Cerebellar cortex (tissue), 1 donor: Measurements from ENCODE around the gene PYGM.
A peak's percentile ranks its signal among the peaks of the same experiment; 100 is the strongest.

Experiments
- DNase-seq: peaks from one replicate; pipeline ENCODE4 v3.0.0-alpha.2; 2015; ENCODE audit warnings: low spot score

Gene PYGM

DNA sequence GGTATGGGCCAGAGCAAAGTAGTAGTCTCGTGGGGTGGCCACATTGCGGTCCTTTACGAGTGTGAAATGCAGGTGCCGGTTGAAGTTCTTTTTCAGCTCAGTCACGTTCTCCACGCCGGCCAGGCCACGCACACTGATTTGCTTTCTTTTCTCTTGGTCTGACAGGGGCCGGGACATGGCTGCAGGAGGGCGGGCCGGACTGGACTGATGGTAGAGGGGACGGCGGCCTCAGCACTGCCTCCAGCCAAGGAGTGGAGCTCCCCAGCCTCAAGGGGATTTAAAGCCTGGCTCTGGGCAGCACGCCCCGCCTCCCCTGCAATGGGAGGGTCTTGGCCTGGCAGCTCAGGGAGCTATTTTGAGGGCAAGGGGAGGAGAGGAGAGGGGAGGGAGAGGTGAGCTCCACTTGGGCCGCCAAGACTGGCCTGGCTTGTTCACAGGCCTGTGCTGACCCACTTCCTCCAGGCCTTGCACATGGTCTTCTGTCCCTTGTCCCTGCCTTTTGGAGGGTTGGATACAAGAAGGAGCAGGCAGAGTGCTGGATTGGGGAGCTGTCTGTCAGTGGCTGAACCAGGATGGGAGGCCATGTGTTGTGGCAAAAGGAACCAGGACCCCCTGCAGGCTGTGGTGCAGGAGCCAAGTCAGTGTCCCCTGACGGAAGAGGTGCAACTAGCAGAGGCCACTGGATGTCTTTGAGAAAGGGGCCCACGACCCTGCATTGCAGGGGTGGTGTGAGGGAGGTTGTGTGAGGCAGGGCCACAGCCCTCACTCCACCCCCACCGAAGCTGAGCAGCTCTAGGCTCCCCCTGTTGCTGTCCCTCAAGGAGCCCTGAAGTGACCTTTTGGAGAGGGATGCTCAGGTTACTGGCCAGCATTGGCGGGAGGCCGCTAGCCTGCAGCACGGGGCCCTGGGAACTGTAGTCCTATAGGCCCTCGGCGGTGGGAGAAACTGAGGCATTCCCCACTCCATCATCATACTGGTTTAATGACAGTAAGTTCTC, at the start of gene PYGM:
TSS of gene PYGM (minus strand) at position 253 of the 998 bp plus-strand sequence. CDS start at position 177, 76 bp downstream.
- peak; percentile 88 for DNase-seq

DNA sequence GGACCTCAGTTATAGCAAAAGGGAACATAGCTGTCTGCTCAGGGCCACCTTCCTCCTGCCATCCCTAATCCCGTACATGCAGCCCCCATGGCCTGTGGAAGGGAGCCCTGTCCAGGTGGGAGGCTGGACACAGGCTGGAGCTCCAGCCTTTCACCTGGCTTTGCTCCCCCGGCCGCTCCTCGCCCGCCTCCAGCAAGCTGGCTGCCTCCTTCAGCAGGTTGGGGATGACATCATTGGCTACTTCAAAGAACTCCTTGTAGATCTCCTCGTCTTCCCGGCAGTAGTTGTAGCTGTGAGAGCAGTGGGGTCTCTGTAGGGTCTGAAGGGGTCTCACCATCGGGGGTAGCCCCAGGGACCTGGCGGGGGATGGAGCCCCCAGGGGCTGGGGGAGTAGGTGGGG, 45.7 kb upstream of the PYGM start:
- DNase-seq, result no peak

DNA sequence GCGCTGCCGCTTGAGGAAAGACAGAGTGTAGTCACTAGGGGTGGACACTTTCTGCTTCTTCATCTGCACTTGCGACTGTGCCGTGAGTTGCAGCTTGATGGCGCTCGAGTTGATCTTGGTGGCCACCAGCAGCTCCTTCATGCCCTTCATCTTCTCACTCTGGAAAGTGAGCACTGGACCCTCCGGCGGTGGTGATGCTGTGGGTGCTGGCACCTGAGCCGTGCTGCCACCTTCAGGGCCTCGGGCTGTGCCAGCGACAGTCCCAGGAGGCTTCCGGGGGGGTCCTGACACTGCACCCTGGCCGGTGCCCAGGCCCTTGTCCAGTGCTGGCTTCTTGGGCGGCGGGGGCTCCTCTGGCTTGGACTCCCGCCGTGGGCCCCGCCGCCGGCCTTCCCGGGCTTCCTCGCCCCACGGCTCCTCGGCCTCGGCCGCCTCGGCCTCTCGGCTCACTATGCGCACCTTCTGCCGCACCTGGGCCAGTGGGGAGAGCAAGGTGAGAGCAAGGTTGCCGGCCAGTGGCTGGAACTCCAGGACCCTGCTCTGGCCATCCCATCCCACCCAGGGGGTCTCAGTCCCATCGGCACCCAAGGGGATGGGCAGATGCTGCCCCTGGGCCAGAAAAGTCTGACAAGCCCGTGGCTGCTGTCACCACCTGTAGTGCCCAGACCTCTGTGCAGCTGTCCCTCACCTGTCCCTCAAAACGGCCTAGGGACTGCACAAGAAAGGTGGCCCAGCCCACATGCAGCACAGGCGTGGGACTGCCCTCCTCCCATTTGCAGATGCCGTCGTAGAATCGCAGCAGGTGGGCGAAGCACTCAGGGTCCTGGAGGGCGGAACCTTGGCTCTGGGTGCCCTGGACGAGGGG, 44.8 kb upstream of the PYGM start:
- peak; percentile 66 for DNase-seq

DNA sequence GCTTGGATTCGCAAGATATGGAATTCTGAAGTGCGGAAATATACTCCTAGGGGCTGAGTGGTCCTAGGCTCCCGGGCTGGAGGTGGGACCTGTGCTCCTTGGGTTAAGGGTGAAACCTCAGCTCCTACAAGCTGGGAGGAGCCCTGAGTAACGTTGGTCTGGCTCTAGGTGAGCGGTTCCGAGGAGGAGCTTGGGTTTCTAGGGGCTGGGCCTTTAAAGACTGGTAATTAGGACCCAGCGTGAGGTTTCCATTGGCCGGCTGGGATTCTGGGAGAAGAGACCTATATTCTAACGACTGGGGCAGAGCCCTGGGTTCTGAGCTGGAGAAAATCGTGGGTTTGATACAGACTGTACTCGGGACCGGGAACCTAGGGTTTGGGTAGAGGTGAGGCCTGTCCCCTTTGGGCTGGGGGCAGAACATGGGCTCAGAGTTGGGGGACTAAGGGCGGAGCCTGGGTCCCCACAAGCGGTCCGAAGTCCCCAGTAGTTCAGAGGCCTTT, 44.1 kb upstream of the PYGM start:
- no peak for DNase-seq

DNA sequence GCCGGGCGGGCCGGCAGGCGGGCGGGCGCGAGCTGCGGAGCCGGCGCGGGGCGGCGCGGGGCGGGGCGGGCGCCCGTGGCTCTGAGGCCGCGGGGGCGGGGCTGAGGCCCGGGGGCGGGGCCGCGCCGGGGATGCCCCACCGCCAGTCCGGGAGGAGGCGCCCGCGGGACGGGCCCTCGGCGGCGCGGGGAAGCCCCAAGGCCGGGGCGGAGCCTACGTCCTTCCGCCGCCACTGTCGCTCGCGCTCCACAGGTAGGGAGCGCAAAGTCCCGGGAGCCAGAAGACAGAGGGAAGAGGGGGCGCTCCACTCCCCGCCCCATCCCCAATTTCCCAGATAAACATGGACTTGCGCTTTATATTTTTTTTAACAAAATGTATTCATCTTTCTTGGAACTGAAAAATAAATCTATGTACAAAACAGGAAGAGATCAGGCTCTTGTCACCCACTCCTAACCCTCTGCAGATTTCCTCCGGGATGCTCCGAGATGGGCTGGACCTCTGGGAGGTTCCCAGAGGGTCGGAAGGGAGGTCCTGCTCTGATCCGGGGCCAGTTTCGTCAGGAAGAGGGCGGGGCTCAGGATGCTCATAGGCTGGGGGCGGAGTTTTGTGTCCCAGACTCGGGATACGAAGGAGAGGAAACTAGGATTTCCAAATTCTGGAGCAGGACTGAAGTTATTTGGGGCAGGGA, 43.5 kb upstream of the PYGM start, which contains the start of gene MAP4K2:
TSS of gene MAP4K2 (minus strand) at position 57 of the 688 bp plus-strand sequence. CDS start 65 bp downstream, outside the sequence.
- peak; percentile 87 for DNase-seq

DNA sequence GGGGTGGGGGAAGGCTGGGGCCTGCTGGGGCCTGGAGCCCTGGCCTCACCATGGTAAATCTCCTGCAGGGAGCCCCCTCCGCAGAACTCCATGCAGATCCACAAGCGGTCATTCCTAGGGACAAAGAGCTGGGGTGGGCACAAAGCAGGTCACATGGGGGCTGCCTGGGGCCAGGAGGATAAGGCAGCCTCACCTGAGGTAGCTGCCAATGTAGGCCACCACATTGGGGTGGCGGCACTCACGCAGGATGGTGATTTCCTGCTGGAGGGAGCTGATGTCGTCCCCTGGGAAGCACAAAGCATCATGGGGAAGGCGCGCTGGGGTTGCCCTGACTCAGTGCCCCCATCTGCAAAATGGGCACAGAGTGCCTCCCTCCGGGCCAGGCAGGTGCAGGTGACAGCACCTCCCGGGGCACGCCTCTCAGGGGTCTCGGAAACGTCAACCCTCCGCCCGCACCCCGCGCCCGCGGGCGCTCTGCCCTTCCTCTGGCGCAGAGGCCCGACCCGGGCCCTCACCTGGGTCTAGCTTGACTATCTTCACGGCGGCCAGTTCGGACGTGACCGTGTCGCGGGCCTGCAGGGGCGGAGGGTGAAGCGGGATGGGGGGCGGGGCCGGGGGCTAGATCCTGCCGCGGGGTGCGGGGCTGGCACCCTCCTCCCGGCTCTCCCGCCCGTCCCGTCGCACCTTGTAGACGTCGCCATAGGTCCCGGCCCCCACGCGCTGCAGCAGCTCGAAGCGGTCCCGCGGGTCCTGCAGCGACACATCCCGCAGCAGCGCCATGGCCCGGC, 42.8 kb upstream of the PYGM start:
- no peak for DNase-seq

DNA sequence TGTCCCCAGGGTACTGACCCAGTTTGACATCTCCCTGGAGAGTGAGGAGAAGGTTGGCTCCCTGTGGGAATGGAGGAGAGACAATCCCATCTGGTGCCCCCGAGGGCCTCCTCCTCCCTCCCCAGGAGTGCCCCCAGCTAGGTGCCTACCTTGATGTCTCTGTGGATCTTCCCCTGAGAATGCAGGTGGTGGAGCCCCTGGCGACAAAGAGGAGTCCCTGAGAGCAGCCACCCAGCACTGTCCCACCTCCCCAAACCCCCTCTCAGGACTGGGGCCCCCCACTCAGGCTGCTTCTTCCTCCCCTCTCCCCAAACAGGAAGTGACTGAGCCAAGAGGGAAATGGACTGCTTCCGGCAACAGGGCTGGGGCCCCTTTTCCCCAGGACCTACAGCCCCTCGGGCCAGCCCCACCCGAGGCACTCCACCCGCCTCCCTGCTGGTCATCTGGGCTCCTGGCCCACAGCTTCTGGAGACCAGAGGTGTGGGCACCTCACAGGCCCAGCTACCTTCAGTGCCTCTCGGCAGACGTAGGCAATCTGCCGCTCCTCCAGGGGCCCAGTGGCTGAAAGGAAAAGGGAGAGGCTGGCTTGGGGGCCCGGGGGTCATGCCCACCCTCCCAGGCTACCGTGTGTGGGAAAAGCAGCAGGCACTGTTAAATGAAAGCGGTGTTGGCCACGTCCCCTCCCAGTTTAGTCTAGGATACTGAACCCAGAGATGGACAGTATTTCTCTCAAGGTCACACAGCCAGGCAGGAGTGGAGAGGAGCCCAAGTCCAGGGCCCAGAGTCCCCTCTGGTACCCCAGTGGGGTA, 42.0 kb upstream of the PYGM start:
- DNase-seq, result no peak

DNA sequence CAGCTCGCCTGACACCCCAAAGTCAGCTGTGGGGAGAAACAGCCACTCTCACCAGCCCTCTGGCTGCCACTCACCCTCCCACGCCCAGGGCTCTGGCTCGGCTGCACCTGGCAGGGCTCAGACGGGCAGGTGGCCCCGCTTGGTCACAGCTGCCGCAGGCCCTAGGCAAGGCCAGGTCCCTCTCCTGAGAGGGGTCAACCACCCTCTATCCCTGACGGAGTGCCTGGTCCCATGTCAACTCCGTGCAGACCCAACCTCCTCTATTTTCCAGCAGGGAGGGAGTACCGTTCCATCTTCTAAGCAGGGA, 41.3 kb upstream of the PYGM start:
- no peak for DNase-seq

DNA sequence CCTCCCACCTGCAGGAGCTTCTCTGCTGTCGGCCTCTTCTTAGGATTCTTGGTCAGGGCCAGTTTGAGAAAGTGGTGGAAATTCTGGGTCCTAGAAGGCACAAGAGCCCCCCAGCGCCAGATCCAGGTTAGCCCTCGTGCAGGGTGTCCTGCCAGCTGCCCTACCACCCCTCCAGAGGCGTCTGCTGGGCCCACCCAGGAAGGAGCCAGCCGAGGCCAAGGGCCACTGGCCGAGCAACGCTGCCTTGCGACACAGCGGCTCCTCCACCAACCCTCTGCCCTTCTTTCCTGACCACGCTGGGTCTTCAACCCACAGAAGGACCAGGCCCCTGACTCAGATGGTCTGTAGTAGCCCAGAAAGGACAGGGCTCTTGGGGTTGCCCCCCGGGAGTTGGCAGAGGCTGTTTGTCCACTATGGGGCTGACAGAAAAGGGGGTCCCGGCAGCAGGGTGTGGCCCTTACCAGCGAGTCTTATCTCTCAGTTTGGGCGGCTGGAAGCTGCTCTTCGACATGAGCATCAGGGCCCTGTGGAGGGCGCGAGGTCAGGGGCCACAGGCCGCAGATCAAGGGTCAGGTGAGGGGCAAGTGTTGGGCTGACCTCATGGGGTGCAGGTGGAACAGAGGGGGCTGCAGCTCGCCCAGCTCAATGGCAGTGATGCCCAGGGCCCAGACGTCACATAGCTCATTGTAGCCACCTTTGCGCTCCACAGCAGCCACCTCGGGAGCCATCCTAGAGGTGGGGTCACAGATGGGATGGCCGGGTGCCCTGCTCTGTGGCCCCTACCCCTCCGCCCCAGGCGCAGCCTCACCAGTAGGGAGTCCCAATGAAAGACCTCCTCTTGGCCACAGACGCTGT, 40.8 kb upstream of the PYGM start:
- DNase-seq, result no peak

DNA sequence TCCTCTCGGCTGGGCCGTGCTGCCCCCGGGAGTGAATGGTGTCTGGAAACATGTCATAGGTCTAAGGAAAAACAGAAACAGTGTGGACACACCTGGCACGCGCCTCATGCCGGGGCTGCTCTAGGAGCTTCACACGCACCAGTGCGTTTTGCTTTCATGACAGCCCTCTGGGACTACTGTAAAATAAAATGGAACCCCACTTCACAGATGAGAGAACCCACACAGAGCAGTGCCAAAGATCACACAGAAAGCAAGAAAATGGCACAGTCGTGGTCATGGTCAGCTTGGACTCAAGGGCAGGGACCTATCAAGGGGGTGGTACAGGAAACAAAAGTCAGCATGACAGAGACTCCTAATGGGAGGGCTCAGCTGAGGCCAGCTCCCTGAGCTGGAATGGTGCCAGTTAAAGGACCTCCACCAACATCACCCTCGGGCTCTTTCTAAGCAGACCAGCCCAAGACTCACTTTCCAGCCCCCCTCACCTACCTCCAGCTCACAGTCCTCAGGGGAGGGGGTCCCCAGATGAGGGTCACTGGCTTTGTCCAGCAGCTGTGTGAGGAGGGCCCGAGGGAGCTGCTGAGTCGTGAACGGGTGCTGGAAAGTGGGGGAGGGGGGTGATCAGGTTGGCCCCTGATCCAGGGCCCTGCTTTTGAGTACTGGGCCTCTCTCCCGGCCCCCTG, 40.0 kb upstream of the PYGM start:
- no peak for DNase-seq

DNA sequence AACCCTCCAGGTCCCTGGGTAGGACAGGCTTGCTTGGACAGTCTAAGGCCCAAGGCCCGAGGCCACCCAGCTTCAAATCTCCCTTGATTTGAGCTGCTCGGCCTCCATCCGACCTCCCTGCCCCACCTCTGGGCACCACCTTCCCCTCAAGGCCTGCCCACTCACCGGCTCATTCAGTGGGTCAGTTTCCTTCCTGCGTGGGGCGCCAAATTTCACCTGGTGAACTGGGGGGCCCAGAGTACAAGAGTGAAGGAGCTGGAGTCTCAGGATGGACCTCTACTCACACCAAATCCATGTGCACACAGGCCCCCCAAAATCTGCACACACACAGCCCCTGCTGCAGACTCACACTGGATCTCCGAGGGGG, 39.5 kb upstream of the PYGM start:
- no peak for DNase-seq

DNA sequence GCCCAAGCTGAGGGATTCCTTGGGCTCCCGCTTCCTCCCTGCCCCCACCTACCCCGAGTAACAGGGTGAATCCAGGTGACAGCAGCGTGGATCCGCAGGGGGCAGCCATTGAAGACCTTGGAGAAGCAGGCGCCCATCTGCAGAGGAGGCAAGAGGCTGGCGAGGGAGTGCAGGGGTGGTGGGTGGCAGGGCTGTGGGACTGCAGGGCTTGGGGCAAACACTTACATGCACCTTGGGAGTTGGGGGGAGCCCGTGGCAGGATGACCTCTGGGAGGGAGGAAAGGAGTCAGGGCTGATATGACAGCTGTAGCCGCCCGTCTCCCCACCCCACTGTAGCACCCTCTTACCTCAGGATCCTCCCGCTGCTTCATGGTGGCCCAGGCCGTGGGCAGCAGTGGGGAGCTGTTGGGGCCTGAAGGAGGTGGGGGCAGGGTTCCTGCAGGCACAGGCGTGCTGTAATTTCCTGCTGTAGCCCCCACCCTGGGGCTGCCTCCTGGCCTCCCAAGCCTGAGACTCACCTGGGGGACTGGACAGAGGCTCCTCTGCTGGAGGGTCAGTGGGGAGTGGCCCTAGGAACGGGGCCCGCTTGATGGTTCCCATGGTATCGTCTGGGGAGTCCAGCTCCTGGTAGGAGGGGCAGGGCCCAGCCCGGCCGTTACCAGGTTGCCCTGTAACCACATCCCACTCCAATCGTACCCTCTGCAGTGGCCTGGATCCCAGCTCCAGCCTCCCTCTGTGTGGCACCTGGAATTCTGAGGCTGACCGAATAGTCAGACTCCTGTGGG, 37.2 kb upstream of the PYGM start:
- no peak for DNase-seq

DNA sequence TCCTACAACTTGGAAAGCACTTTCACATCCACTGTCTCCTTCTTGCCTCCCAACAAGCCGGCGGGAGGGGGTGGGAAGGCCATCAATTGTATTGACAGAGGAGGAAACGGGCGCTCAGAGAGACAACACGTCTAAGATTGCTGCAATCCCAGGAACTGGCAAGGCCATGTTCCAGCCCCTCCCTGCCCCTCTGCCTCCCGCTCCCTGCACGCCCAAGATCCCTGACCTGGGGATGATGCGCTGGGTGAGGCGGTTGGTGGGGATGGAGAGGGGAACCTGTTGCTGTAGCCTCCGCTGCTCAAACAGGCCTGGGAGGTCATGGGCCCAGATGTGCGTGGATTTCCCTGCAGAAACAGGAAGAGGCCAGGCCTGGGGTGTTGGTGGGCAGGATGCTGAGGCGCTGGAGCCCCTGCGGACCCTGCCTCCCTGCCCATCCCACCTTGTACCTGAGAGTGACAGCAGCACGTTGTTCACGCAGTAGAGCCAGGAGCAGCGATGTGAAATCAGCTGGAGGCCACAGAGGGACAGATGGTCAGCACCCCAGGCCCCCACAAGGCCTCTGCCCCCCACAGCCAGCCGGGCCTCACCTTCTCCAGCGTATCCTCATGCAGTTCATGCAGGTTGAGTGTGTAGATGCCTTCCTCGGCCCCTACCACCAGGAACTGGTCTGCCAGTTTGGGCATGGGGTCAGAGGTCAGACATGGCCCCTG, 36.4 kb upstream of the PYGM start:
- no peak for DNase-seq

DNA sequence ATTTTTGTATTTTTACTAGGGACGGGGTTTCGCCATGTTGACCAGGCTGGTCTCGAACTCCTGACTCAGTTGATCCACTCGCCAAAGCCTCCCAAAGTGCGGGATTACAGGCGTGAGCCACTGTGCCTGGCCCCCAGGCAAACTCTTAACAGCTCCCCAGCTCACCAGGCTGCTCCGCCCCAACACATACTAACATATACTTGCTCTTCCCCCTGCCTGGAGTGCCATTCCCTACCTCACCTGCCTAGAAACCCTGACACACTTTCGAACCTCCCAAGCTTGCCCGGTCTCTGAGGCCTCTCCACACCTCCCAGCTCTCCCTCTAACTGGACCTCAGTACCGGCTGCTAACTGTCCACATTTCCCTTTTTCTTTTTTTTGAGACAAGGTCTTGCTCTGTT, 34.8 kb upstream of the PYGM start:
- DNase-seq, result no peak

DNA sequence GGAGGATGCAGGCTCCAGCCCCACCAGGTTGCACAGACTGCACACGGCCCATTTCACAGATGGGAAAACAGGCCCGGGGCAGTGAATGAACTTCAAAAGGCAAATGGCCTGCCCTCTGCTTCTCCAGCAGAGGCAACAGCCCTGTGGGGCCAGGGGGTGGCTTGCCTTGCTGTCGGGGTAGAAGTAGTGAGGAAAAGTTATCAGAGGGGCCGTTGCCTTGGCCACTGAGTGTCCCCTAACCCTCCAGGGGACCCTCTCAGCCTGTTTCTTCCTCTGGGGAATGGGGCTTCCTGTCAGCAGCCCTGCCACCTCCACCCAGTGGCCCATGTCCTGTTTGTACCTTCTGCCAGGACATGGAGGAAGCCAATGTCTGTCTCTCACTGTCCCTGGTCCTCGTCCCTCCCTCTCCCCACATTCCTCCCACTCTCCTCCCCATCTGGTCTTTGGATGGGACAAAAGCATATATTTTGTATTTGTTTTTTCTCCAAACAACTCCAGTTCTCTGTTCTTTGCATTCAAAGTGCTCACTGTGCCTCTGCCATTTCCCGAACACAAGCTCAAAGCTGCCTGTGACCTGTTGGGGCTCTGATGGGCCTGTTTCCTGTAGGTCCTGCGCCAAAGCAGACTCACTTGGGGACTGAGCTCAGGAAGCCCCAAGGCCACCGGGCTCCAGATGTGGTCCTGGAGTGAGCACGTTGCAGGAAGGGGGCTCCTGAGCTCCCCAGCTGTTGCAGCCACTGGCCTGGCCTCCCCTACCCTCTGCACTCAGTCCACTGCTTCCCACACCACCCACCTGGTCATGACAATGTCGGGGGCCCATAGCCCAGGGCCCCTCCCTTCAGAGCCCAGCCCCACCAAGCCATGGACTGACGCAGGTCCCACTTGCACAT, 33.7 kb upstream of the PYGM start:
- no peak for DNase-seq

DNA sequence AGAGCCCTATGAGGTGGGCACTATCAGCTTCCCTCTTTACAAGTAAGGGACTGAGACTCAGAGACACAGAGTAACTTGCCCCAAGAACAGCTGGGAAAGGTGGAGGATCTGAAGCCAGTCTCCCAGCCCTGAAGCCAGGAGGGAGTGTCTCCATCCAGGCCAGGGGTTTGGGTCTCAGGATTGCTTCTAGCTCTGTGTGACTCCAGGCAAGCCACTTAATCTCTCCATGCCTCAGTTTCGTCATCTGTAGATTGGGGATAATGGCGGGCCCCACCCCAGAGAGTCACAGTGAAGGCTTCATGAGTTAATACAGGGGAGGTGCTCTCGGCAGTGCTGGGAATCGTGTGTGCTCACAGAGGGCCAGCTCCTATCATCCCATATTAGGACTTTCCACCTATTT, 32.7 kb upstream of the PYGM start:
- no peak for DNase-seq
